Activated CD4-positive, alpha-beta T cell treated with anti-CD3 and anti-CD28 coated beads for 36 hours (primary cell): ENCODE measurements around the gene RASGRP4. TPM values are rescaled to one million over a fixed set of nuclear protein-coding genes. Genes with fewer than 3 reads are reported as not detected.

Experiments
- ATAC-seq: fragments of 200-7000 bp; cut with Tn5 transposase; one replicate; pipeline ENCODE4 v1.10.0; 2021; ENCODE audit warnings: mild to moderate bottlenecking, moderate library complexity
- CTCF ChIA-PET: fragments of 350-600 bp; sonication (Branson Sonifier 250); formaldehyde crosslinking; loops from one replicate; lab custom pipeline; 2021; ENCODE audit warnings: antibody characterized with exemption; lab: Charles Lee
- POLR2A ChIA-PET: fragments of 350-600 bp; sonication (Branson Sonifier 250); formaldehyde crosslinking; loops from one replicate; lab custom pipeline; 2021; ENCODE audit warnings: antibody characterized with exemption, inconsistent platforms; lab: Charles Lee
- DNase-seq: peaks from one replicate; pipeline ENCODE4 v3.0.0-alpha.2; 2020
- H3K27ac Mint-ChIP-seq: one replicate; pipeline ENCODE4 v1.8.0; 2021; ENCODE audit warnings: mixed read lengths
- H3K27me3 Mint-ChIP-seq: one replicate; pipeline ENCODE4 v1.8.0; 2021; ENCODE audit warnings: mixed read lengths
- H3K36me3 Mint-ChIP-seq: one replicate; pipeline ENCODE4 v1.8.0; 2021; ENCODE audit warnings: low read depth, mixed read lengths
- H3K4me1 Mint-ChIP-seq: one replicate; pipeline ENCODE4 v1.8.0; 2021; ENCODE audit warnings: mixed read lengths
- H3K4me3 Mint-ChIP-seq: one replicate; pipeline ENCODE4 v1.8.0; 2021; ENCODE audit warnings: mild to moderate bottlenecking, moderate library complexity, mixed read lengths
- H3K9me3 Mint-ChIP-seq: one replicate; pipeline ENCODE4 v1.8.0; 2021; ENCODE audit warnings: low read depth, mixed read lengths
- intact Hi-C, 2 experiments: fragments of 100-400 bp; cut with DNase I in 1 of 2; cut with micrococcal nuclease in 1 of 2; formaldehyde crosslinking; loops; one replicate each; pipeline versions ENCODE4 v1.14.2 to v1.15.1; 2022 to 2024; cut with DNase I, micrococcal nuclease
- total RNA-seq, 2 experiments: library from RNA; stranded (reverse); gene quantifications; one replicate each; pipeline ENCODE4 v1.2.3, GENCODE V29; 2021

Gene RASGRP4
- total RNA-seq, 2 experiments from 2014 or later: 5.6 to 5.9 TPM

- no peaks in the 10 kb centered on the region for H3K9me3 Mint-ChIP-seq
- CTCF ChIA-PET: interaction anchor here (0.9 kb wide), 1 partner anchor 13 kb away, joined by 3 read pairs; the partner anchor contains the start of gene GGN
- peaks cover 12% of the 10 kb centered on the region for H3K36me3 Mint-ChIP-seq
- POLR2A ChIA-PET: no interaction called here
- intact Hi-C loops: loop anchor here (5.0 kb wide), 3 partner anchors 217 to 487 kb away; partner anchors contain the start of genes EIF3K (in 1 of the 2) and MAP4K1 (in 1 of the 2)
- ATAC-seq (no peak), DNase-seq (no peak)
- peaks cover 22% of the 10 kb centered on the region for H3K4me1 Mint-ChIP-seq
- no peaks in the 10 kb centered on the region for H3K27me3 Mint-ChIP-seq
- no peak overlapping the region for H3K4me3 Mint-ChIP-seq
- H3K27ac Mint-ChIP-seq: no peak overlapping the region
These were observed 25.7 kb downstream of the RASGRP4 start for GRCh38 chr19:38400361-38400760.

- ATAC-seq (no peak), DNase-seq (no peak)
- Mint-ChIP-seq H3K27me3 (no peaks in the 10 kb centered on the region), H3K4me3 (no peak overlapping the region), H3K9me3 (no peaks in the 10 kb centered on the region), H3K4me1 (peaks cover 22% of the 10 kb centered on the region), H3K27ac (no peak overlapping the region), H3K36me3 (peaks cover 5% of the 10 kb centered on the region)
- ChIA-PET POLR2A (no interaction called here), CTCF (interaction anchor here (0.9 kb wide), 1 partner anchor 12 kb away, joined by 3 read pairs; the partner anchor contains the start of gene GGN)
- intact Hi-C loops: no loop called here
These were observed 26.5 kb downstream of the RASGRP4 start for GRCh38 chr19:38399537-38399936.

DNA sequence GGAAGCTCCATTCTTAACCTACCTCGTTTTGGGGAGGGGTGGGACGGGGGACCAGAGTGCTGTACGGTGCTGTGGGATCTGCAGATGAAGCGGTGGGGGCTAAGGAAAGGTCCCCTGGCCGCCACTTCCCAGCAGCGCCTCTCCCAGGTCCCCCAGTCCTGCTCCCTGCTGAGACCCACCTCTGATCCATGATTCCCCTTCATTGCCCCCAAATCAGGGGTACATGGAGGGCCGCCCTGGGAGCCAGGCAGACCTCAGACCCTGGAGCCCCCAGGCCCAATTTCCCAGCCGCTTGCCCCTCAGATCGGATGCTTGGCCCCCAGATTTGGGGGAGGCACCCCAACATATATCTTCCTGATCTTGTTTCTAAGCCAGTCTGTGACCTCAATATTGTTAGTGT lies 26.9 kb downstream of the RASGRP4 start:
- Mint-ChIP-seq H3K4me1 (peaks cover 23% of the 10 kb centered on the region), H3K4me3 (no peak overlapping the region), H3K9me3 (no peaks in the 10 kb centered on the region), H3K27ac (no peak overlapping the region), H3K27me3 (peaks cover under 1% of the 10 kb centered on the region), H3K36me3 (peaks cover 5% of the 10 kb centered on the region)
- DNase-seq: no peak
- ATAC-seq: no peak
- CTCF ChIA-PET: no interaction called here
- intact Hi-C loops: no loop called here
- POLR2A ChIA-PET: no interaction called here

DNA sequence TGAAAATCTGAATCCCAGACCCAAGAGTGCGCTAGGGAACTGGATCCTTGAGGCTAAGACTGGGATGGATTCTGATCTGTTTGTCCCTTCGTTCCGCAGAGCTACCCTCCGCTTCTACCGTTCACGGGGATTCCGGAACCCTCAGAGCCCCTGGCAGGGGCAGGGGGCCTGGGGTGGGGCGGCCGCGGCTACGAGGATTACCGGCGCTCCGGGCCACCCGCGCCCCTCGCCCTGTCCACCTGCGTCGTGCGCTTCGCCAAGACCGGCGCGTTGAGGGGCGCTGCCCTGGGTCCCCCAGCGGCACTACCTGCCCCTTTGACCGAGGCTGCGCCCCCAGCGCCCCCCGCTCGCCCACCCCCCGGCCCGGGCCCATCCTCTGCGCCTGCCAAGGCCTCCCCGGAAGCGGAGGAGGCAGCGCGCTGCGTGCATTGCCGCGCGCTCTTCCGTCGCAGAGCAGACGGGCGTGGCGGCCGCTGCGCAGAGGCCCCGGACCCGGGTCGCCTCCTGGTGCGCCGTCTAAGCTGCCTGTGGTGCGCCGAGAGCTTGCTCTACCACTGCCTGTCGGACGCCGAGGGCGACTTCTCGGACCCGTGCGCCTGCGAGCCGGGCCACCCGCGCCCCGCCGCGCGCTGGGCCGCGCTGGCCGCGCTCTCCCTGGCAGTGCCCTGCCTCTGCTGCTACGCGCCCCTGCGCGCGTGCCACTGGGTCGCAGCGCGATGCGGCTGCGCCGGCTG lies 30.5 kb downstream of the RASGRP4 start:
- POLR2A ChIA-PET: interaction anchor here (0.7 kb wide), 1 partner anchor 174 kb away, joined by 3 read pairs; no protein-coding TSS in a partner anchor
- Mint-ChIP-seq H3K4me3 (peak overlapping the region; percentile 76), H3K4me1 (peaks cover 25% of the 10 kb centered on the region), H3K36me3 (peaks cover 5% of the 10 kb centered on the region), H3K9me3 (no peaks in the 10 kb centered on the region), H3K27me3 (peaks cover 11% of the 10 kb centered on the region), H3K27ac (no peak overlapping the region)
- peak; percentile 72 for DNase-seq
- intact Hi-C loops: loop anchor here in 1 of 2 experiments (2.0 kb wide), 1 partner anchor 535 kb away; the partner anchor contains the start of genes MRPS12 and SARS2
- ATAC-seq: peak; percentile 82
- CTCF ChIA-PET: no interaction called here

GRCh38 chr19:38394488-38394887 lies 31.5 kb downstream of the RASGRP4 start:
- ChIA-PET POLR2A (interaction anchor here (0.6 to 1.0 kb wide), 3 partner anchors 8 to 30 kb away, joined by 3 to 5 read pairs (median 3); partner anchors contain the start of gene FAM98C), CTCF (interaction anchor here (0.8 to 2.9 kb wide), 3 partner anchors 9 to 536 kb away, joined by 3 to 30 read pairs (median 6); partner anchors contain the start of genes FAM98C, MRPS12, PSMD8 and SARS2)
- Mint-ChIP-seq H3K27me3 (peaks cover 15% of the 10 kb centered on the region), H3K4me3 (peak overlapping the region; percentile 76), H3K9me3 (no peaks in the 10 kb centered on the region), H3K4me1 (peaks cover 29% of the 10 kb centered on the region), H3K27ac (peak overlapping the region; percentile 66), H3K36me3 (peaks cover 5% of the 10 kb centered on the region)
- peak; percentile 80 for ATAC-seq
- intact Hi-C loops: loop anchor here in 1 of 2 experiments (1.0 to 2.0 kb wide), 2 partner anchors 20 to 536 kb away; partner anchors contain the start of genes MRPS12, PSMD8 and SARS2
- DNase-seq: peak; percentile 91

DNA sequence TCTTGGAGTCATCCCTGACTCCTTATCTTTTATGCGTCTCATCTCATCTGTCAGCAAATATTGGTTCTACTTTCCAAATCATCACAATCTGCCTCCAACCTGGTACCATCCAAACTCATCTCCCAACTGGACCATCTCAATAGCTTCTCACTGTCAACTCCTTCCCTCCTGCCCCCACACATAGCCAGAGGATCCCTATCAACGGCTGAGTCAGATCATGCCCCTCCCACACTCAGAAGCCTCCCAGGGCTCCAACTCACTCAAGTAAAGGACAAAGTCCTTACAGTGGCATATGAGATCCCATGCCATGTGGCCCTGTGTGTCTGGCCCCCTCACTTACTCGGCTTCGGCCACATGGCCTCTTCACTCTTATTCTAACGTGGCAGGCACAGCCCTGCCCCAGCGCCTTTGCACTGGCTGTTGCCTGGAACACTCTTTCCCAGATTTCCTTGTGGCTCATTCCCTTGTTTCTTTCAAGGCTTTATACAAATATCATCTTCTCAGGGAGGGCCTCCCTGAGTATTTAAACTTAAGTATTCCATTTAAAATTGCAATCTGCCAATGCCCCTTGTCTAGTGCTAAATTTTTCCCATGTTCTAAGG lies 33.2 kb downstream of the RASGRP4 start:
- CTCF ChIA-PET: interaction anchor here (2.9 kb wide), 1 partner anchor 10 kb away, joined by 30 read pairs; the partner anchor contains the start of gene FAM98C
- DNase-seq (peak; percentile 50), ATAC-seq (no peak)
- H3K9me3 Mint-ChIP-seq: no peaks in the 10 kb centered on the region
- intact Hi-C loops: no loop called here
- peaks cover 40% of the 10 kb centered on the region for H3K4me1 Mint-ChIP-seq
- no peak overlapping the region for H3K27ac Mint-ChIP-seq
- peaks cover 16% of the 10 kb centered on the region for H3K27me3 Mint-ChIP-seq
- POLR2A ChIA-PET: no interaction called here
- peaks cover 5% of the 10 kb centered on the region for H3K36me3 Mint-ChIP-seq
- H3K4me3 Mint-ChIP-seq: no peak overlapping the region

- ATAC-seq (no peak), DNase-seq (no peak)
- intact Hi-C loops: no loop called here
- peaks cover 20% of the 10 kb centered on the region for H3K27me3 Mint-ChIP-seq
- ChIA-PET POLR2A (no interaction called here), CTCF (interaction anchor here (2.9 kb wide), 1 partner anchor 11 kb away, joined by 30 read pairs; the partner anchor contains the start of gene FAM98C)
- H3K27ac Mint-ChIP-seq: no peak overlapping the region
- no peaks in the 10 kb centered on the region for H3K9me3 Mint-ChIP-seq
- H3K4me1 Mint-ChIP-seq: peaks cover 46% of the 10 kb centered on the region
- H3K36me3 Mint-ChIP-seq: peaks cover 8% of the 10 kb centered on the region
- H3K4me3 Mint-ChIP-seq: no peak overlapping the region
These were observed 34.0 kb downstream of the RASGRP4 start for GRCh38 chr19:38391911-38392464.

DNA sequence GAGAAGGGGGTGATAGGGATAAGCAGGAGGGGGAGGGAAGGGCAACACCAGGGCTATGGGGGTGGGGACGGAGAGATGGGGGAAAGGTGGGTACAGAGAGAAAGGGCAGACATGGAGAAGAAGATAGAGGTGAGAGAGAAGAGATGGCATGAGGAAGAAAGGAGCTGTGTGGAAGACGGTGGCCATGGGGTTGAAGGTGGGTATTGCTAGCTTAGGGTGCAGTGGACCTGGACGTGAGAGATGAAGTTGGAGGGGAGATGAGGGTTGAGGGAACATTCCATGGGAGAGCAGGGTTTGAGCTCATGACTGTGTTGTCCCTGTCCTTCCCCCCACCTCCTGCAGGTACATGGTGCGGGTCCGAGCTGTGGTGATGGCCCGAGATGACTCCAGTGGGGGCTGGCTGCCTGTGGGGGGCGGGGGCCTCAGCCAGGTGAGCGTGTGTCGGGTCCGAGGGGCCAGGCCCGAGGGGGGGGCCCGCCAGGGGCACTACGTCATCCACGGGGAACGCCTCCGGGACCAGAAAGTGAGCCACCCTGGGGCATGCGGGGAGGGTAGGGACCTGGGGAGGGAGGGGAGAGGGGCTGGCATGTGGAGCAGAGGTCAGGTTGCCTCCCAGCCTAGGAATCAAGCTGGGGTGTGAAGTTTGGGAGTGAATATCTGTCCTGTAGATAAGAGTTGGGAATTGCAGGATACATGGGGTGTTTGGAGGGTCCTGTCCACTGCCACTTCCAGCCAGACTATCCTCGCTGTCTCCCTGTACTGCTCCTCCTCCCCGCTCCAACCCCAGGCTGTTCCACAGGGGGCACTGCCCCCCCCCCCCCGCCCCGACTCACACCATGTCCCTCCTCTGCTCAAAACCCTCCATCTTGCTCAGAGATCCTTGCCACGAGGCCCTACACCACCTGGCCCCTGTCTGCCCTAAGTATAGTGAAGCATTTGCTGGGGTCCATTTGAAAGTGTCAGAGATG lies 35.8 kb downstream of the RASGRP4 start:
- H3K27ac Mint-ChIP-seq: no peak overlapping the region
- H3K4me1 Mint-ChIP-seq: peaks cover 38% of the 10 kb centered on the region
- ChIA-PET CTCF (interaction anchor here (1.0 to 3.6 kb wide), 3 partner anchors 13 to 54 kb away, joined by 3 to 28 read pairs (median 4); partner anchors contain the start of genes CATSPERG, FAM98C and PSMD8), POLR2A (interaction anchor here (0.6 to 1.2 kb wide), 2 partner anchors 13 to 344 kb away, joined by 3 read pairs; partner anchors contain the start of gene FAM98C)
- H3K9me3 Mint-ChIP-seq: no peaks in the 10 kb centered on the region
- no peak for ATAC-seq
- intact Hi-C loops: loop anchor here (2.0 to 5.0 kb wide), 6 partner anchors 15 to 442 kb away; partner anchors contain the start of genes CATSPERG (in 1 of the 2), ECH1 (in 1 of the 2), EIF3K (in 1 of the 2) and MAP4K1 (in 1 of the 2)
- peaks cover 6% of the 10 kb centered on the region for H3K36me3 Mint-ChIP-seq
- H3K27me3 Mint-ChIP-seq: peaks cover 20% of the 10 kb centered on the region
- DNase-seq: no peak
- H3K4me3 Mint-ChIP-seq: no peak overlapping the region

DNA sequence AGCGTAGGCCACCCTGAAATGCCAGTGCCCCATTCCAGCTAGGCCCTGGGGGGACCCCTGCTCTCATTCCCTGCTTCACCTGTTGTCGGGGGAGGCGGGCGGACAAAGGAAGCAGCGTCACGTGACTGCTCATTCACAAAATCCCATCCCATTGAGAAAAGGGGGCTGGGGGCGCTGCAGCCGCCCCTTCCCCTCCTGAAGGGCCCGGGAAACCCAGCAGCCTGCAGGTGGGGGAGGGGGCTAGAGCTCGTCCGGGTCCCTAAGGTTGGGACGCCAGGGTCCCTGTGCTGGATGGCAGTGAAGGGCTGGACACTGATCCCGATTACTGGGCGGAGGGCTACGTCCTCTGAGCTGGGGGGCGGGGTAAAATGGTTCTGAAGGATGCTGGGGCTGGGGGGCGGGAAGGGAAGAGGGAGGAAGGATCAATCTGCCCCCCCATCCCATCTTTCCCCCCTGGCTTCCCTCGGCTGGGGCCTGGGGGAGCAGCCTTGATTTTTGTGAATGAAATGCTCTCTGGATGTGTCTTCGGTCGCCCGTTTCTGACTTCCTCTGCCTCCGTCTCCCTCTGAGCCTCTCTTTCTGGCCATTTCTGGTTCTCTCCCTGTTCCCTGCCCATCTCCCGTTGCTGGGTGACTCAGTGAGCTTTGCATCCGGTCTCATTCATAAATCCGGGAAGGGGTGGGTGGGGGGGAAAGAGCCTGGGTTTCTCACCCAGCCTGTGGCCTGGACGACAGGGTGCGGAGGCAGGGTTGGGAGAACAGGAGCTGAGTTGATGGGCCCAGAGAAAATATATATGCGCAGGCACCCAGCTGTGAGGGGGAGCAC lies 36.7 kb downstream of the RASGRP4 start:
- Mint-ChIP-seq H3K4me3 (peak overlapping the region; percentile 75), H3K9me3 (no peaks in the 10 kb centered on the region), H3K36me3 (peaks cover 16% of the 10 kb centered on the region), H3K27ac (peak overlapping the region; percentile 68), H3K4me1 (peaks cover 34% of the 10 kb centered on the region), H3K27me3 (peaks cover 20% of the 10 kb centered on the region)
- intact Hi-C loops: loop anchor here (2.0 to 5.0 kb wide), 6 partner anchors 15 to 443 kb away; partner anchors contain the start of genes CATSPERG (in 1 of the 2), ECH1 (in 1 of the 2), EIF3K (in 1 of the 2) and MAP4K1 (in 1 of the 2)
- ChIA-PET POLR2A (interaction anchor here (1.2 kb wide), 1 partner anchor 345 kb away, joined by 3 read pairs; no protein-coding TSS in a partner anchor), CTCF (interaction anchor here (1.0 to 3.6 kb wide), 3 partner anchors 13 to 54 kb away, joined by 3 to 28 read pairs (median 4); partner anchors contain the start of genes CATSPERG, FAM98C and PSMD8)
- no peak for ATAC-seq
- peak; percentile 32 for DNase-seq
